Measurements from ENCODE around the gene NEDD8.
"Not testable (repeated sequence)": the region's sequence is repeated elsewhere in the genome, so short reads cannot be mapped to it uniquely, and the experiment has no call there.

Gene NEDD8

GRCh38 chr14:24246765-24247212 lies 14.6 kb upstream of the NEDD8 start:
- DNase-seq, result no peak

- DNase-seq, result not testable (repeated sequence)
These were observed 13.2 kb upstream of the NEDD8 start for GRCh38 chr14:24245350-24245749.

GRCh38 chr14:24243336-24243836 lies 11.2 kb upstream of the NEDD8 start:
- DNase-seq, result no peak

GRCh38 chr14:24241829-24242443 lies 9.8 kb upstream of the NEDD8 start:
- DNase-seq, result peak; percentile 95

- DNase-seq, result no peak
These were observed 8.1 kb upstream of the NEDD8 start for GRCh38 chr14:24240110-24240918.

GRCh38 chr14:24238527-24239037 lies 6.4 kb upstream of the NEDD8 start:
- no peak for DNase-seq

- no peak for DNase-seq
These were observed 6.0 kb upstream of the NEDD8 start for GRCh38 chr14:24238123-24238522.

GRCh38 chr14:24237463-24237955 lies 5.3 kb upstream of the NEDD8 start:
- no peak for DNase-seq

GRCh38 chr14:24236689-24237462 lies 4.7 kb upstream of the NEDD8 start:
- DNase-seq, result no peak

- DNase-seq, result no peak
These were observed 3.9 kb upstream of the NEDD8 start for GRCh38 chr14:24235804-24236688.

- no peak for DNase-seq
These were observed 2.2 kb upstream of the NEDD8 start for GRCh38 chr14:24234095-24235005.

GRCh38 chr14:24233538-24233866 lies 1.3 kb upstream of the NEDD8 start:
- no peak for DNase-seq

GRCh38 chr14:24232645-24233537 lies 724 bp upstream of the NEDD8 start, which contains the start of gene GMPR2:
TSS of gene GMPR2 (plus strand) at chr14:24232929. CDS start at chr14:24233254, 325 bp downstream.
- DNase-seq, result peak; percentile 86

GRCh38 chr14:24231263-24232120 lies 675 bp downstream of the NEDD8 start:
- no peak for DNase-seq

GRCh38 chr14:24228902-24229301 lies 3.3 kb downstream of the NEDD8 start:
- DNase-seq, result no peak

GRCh38 chr14:24226473-24226872 lies 5.7 kb downstream of the NEDD8 start:
- DNase-seq, result no peak

GRCh38 chr14:24224618-24225071 lies 7.5 kb downstream of the NEDD8 start:
- DNase-seq, result no peak

GRCh38 chr14:24222987-24223386 lies 9.2 kb downstream of the NEDD8 start:
- not testable (repeated sequence) for DNase-seq

GRCh38 chr14:24219521-24219920 lies 12.6 kb downstream of the NEDD8 start:
- no peak for DNase-seq
